GM15510 (cell line): ENCODE results near the gene ZFHX3.

Source experiments
- POLR2A ChIP-seq: IDR thresholded peaks from 3 replicates; pipeline ENCODE4 v1.6.1; 2011; ENCODE audit warnings: borderline replicate concordance; ENCODE audit not compliant: insufficient read length; ENCODE audit errors: extremely low read depth

The ZFHX3 gene

GRCh38 chr16:72833482-72833881 lies 214.4 kb downstream of the ZFHX3 start:
- TF ChIP-seq POLR2A, result no peak

- no peak for TF ChIP-seq POLR2A
Observed at GRCh38 chr16:72832621-72833248, 215.2 kb downstream of the ZFHX3 start.

- TF ChIP-seq POLR2A, result no peak
Observed at GRCh38 chr16:72829846-72830775, 217.8 kb downstream of the ZFHX3 start.

- no peak for TF ChIP-seq POLR2A
Observed at GRCh38 chr16:72827866-72828265, 220.1 kb downstream of the ZFHX3 start.

- TF ChIP-seq POLR2A, result no peak
Observed at GRCh38 chr16:72825912-72826621, 221.9 kb downstream of the ZFHX3 start.

GRCh38 chr16:72824761-72825160 lies 223.2 kb downstream of the ZFHX3 start:
- TF ChIP-seq POLR2A, result no peak

GRCh38 chr16:72824027-72824426 lies 223.9 kb downstream of the ZFHX3 start:
- TF ChIP-seq POLR2A, result no peak

- no peak for TF ChIP-seq POLR2A
Observed at GRCh38 chr16:72821185-72821950, 226.6 kb downstream of the ZFHX3 start.

GRCh38 chr16:72819345-72819744 lies 228.6 kb downstream of the ZFHX3 start:
- TF ChIP-seq POLR2A, result no peak

GRCh38 chr16:72818236-72818845 lies 229.6 kb downstream of the ZFHX3 start:
- TF ChIP-seq POLR2A, result no peak

GRCh38 chr16:72815348-72816318 lies 232.3 kb downstream of the ZFHX3 start:
- no peak for TF ChIP-seq POLR2A

- TF ChIP-seq POLR2A, result no peak
Observed at GRCh38 chr16:72814226-72814625, 233.7 kb downstream of the ZFHX3 start.

GRCh38 chr16:72812672-72813071 lies 235.3 kb downstream of the ZFHX3 start:
- no peak for TF ChIP-seq POLR2A
